Ovary (tissue), 10 donors: Measurements from ENCODE around the gene STK32C. TPM values are rescaled to one million over a fixed set of nuclear protein-coding genes. Genes with fewer than 3 reads are reported as not detected.

ENCODE experiments used
- DNase-seq, 5 donors: peaks; one replicate each; pipeline ENCODE4 v3.0.0-alpha.2; 2019 to 2020
- H3K27ac ChIP-seq, 2 donors: fragments of 200-600 bp; one replicate each; pipeline versions ENCODE4 v1.5.1 to v1.8.0; 2019 to 2022
- H3K27me3 ChIP-seq: fragments of 200-600 bp; one replicate; pipeline ENCODE4 v1.8.0; 2022
- H3K36me3 ChIP-seq: fragments of 200-600 bp; sonication (generic); one replicate; pipeline ENCODE4 v1.5.1; 2019
- H3K4me1 ChIP-seq: one replicate; pipeline ENCODE4 v1.8.1; 2013; ENCODE audit warnings: mild to moderate bottlenecking, moderate library complexity; ENCODE audit not compliant: insufficient read depth
- H3K4me3 ChIP-seq: fragments of 200-600 bp; sonication (generic); one replicate; pipeline ENCODE4 v1.5.1; 2017
- H3K9me3 ChIP-seq, 2 donors: fragments of 200-600 bp in 1 of 2; sonication (generic) in 1 of 2; one replicate each; pipeline versions ENCODE4 v1.5.1 to v1.8.1; 2013 to 2019; ENCODE audit warnings: mild to moderate bottlenecking in 1 of 2, moderate library complexity in 1 of 2
- CTCF ChIP-seq, 3 donors: fragments of 450-650 bp in 2 of 3; fragments of 200-600 bp in 1 of 3; IDR thresholded peaks; one replicate each; pipeline versions ENCODE4 v1.5.1 to v1.8.0; 2016 to 2022; ENCODE audit warnings: antibody characterized with exemption in 3 of 3, mild to moderate bottlenecking in 1 of 3
- EP300 ChIP-seq: sonication (generic); formaldehyde crosslinking; IDR thresholded peaks from one replicate; pipeline ENCODE4 v1.6.1; 2017; ENCODE audit warnings: antibody characterized with exemption
- POLR2A ChIP-seq: fragments of 450-650 bp; IDR thresholded peaks from one replicate; pipeline ENCODE4 v1.6.1; 2017; ENCODE audit warnings: antibody characterized with exemption, mild to moderate bottlenecking, moderate library complexity
- WGBS, 3 donors: extraction: QIAGEN DNeasy Blood & Tissue Kit in 1 of 3; methylation state at CpG; one replicate each; pipeline versions ENCODE4 v1.1.5 to v1.1.7; 2013 to 2017; 5-methylcytosine and 5-hydroxymethylcytosine counted together
- intact Hi-C, 4 donors: fragments of 100-400 bp; cut with DNase I; formaldehyde crosslinking; loops; one replicate each; pipeline versions ENCODE4 v1.11.0 to v1.15.1; 2022 to 2023
- long read RNA-seq, 3 donors: library from polyadenylated mRNA in 2 of 3; unstranded in 2 of 3; transcript quantifications; one replicate each; pipeline ENCODE4 v2.0.0 and lab custom pipeline, GENCODE V29; 2021 to 2026
- polyA plus RNA-seq, 2 donors: library from polyadenylated mRNA; stranded (reverse); fragments of 200-250 nt in 1 of 2; fragments of 350-450 nt in 1 of 2; fragmentation: Illumina TruSeq in 1 of 2; extraction: RNeasy Lipid Tissue Mini Kit (QIAGEN cat#74804) in 1 of 2; gene quantifications; one replicate each; pipeline ENCODE4 v1.2.3, GENCODE V29; 2013 to 2014
- total RNA-seq, 7 donors: library from RNA; depleted of rRNA in 2 of 7; stranded (reverse); fragments of >200 nt in 2 of 7; fragmentation: NEBNext Ultra II Directional in 3 of 7; extraction: Animal tissue kit (Norgen Biotek cat#: 25700) in 3 of 7; gene quantifications; one replicate each; pipeline versions ENCODE4 v1.1.0 to v1.2.4, GENCODE V29; 2016 to 2023
- donor health status: DM: no; HTN: no; CAD: no; lungs with moderate emphysema.
- donor health status: DM: no; HTN: no; CAD: no.
- donor health status: Bipolar disorder and iron deficiency.
- donor health status: DM: yes; HTN: yes; CAD: no.
- donor health status: DM: no; HTN: no; CAD: no.
- donor health status: DM: yes; HTN: yes; CAD: no.

STK32C gene
- total RNA-seq, result 10 to 100 TPM in 2 of 7 donors, 1 to 10 TPM in 5; 5.4 to 13.8 (median 9.5) TPM
- 1 to 10 TPM; 2.6 to 8.8 TPM for polyA plus RNA-seq
- long read RNA-seq, donor 1, transcript STK32C-202 (2 exons, 733 nt), result major isoform, 5 of 21 reads
- long read RNA-seq, donor 1, partial matches to known transcripts, result 0 of 21 reads
- long read RNA-seq, donor 1, other reads (novel, unspliced or antisense), result 15 of 21 reads
- long read RNA-seq, donor 2, partial matches to known transcripts, result 0 of 9 reads
- long read RNA-seq, donor 2, other reads (novel, unspliced or antisense), result 5 of 9 reads
- long read RNA-seq, donor 3, partial matches to known transcripts, result 4 of 14 reads
- long read RNA-seq, donor 3, other reads (novel, unspliced or antisense), result 2 of 14 reads

- 0 to 1% (median 0%) methylated on average over 42 to 84 of the region's 84 CpGs for WGBS, 3 donors
- H3K9me3 ChIP-seq, result no peaks in the 10 kb centered on the region
- no peaks in the 10 kb centered on the region for H3K27me3 ChIP-seq
- DNase-seq, result peak; percentile 89 to 94 (median 92)
- H3K4me3 ChIP-seq, result peak within 1 kb of the TSS; percentile 90
- H3K4me1 ChIP-seq, result peaks cover 4% of the 10 kb centered on the region
- peak within 1 kb of the TSS; percentile 2 to 64 for H3K27ac ChIP-seq
- intact Hi-C loops, result loop anchor here in 1 of 4 donors (2.0 to 5.0 kb wide), 2 partner anchors 23 to 144 kb away; no protein-coding TSS in a partner anchor
- TF ChIP-seq EP300 (no peak), POLR2A (no peak), CTCF (IDR thresholded peaks at IDR 0.05) (no peak)
- H3K36me3 ChIP-seq, result no peaks in the 10 kb centered on the region
These were observed at the start of gene STK32C for GRCh38 chr10:132307823-132308586. TSS of gene STK32C (minus strand) at chr10:132307950. CDS start at chr10:132307833, 117 bp downstream.

- Histone ChIP-seq H3K9me3 (no peaks in the 10 kb centered on the region), H3K36me3 (no peaks in the 10 kb centered on the region), H3K4me3 (no peak overlapping the region), H3K27ac (no peak overlapping the region), H3K4me1 (no peaks in the 10 kb centered on the region), H3K27me3 (no peaks in the 10 kb centered on the region)
- 93 to 97% (median 95%) methylated on average over 12 of the region's 12 CpGs for WGBS, 3 donors
- TF ChIP-seq POLR2A, result no peak
- TF ChIP-seq CTCF (IDR thresholded peaks at IDR 0.05), result no peak
- TF ChIP-seq EP300, result no peak
- DNase-seq, result no peak
- intact Hi-C loops, result loop anchor here in 1 of 4 donors (5.0 kb wide), 1 partner anchor 1104 kb away; no protein-coding TSS in a partner anchor
These were observed 49.0 kb upstream of the STK32C start for GRCh38 chr10:132356621-132357195.

GRCh38 chr10:132355754-132356153, 48.0 kb upstream of the STK32C start:
- no peak overlapping the region for H3K4me3 ChIP-seq

More at GRCh38 chr10:132355754-132356153, 48.0 kb upstream of the STK32C start:
- H3K36me3 ChIP-seq, result no peaks in the 10 kb centered on the region
- TF ChIP-seq POLR2A (no peak), CTCF (IDR thresholded peaks at IDR 0.05) (no peak), EP300 (no peak)
- 90 to 93% (median 91%) methylated on average over 13 of the region's 13 CpGs for WGBS, 3 donors
- H3K4me1 ChIP-seq, result no peaks in the 10 kb centered on the region
- intact Hi-C loops, result loop anchor here in 2 of 4 donors (2.0 to 5.0 kb wide), 2 partner anchors 133 to 1103 kb away; no protein-coding TSS in a partner anchor
- DNase-seq, result no peak
- H3K27ac ChIP-seq, result no peak overlapping the region
- no peaks in the 10 kb centered on the region for H3K27me3 ChIP-seq
- no peaks in the 10 kb centered on the region for H3K9me3 ChIP-seq
